OCI-LY1 (cell line): ENCODE measurements around the gene ADAMTS9.

Experiments used
- H2AFZ ChIP-seq: fragments of 200-600 bp; sonication (generic), shearing (Covaris generic); 2 replicates; pipeline ENCODE4 v1.6.0; 2014; ENCODE audit warnings: antibody characterized with exemption, mild to moderate bottlenecking, low read length
- H3F3A ChIP-seq: fragments of 200-600 bp; sonication (generic), shearing (Covaris generic); 2 replicates; pipeline ENCODE4 v1.6.0; 2014; ENCODE audit warnings: mild to moderate bottlenecking, antibody characterized with exemption, low read length, moderate library complexity; ENCODE audit not compliant: insufficient read depth
- H3K27ac ChIP-seq: fragments of 200-600 bp; sonication (generic); 2 replicates; pipeline ENCODE4 v1.5.1; 2014; ENCODE audit warnings: low read length, mixed run types, mild to moderate bottlenecking, low read depth; ENCODE audit not compliant: poor library complexity, severe bottlenecking
- H3K27me3 ChIP-seq: fragments of 200-600 bp; sonication (generic); 2 replicates; pipeline ENCODE4 v1.6.0; 2014; ENCODE audit warnings: antibody characterized with exemption, mild to moderate bottlenecking, low read length, moderate library complexity; ENCODE audit not compliant: insufficient read depth
- H3K36me3 ChIP-seq: fragments of 200-600 bp; sonication (generic); 2 replicates; pipeline ENCODE4 v1.6.1; 2014; ENCODE audit warnings: mild to moderate bottlenecking, antibody characterized with exemption, low read length, moderate library complexity, mixed read lengths; ENCODE audit not compliant: insufficient read depth
- H3K4me1 ChIP-seq: fragments of 200-600 bp; sonication (generic); 2 replicates; pipeline ENCODE4 v1.5.1; 2014; ENCODE audit warnings: mild to moderate bottlenecking, low read length, moderate library complexity; ENCODE audit not compliant: insufficient read depth, severe bottlenecking
- H3K4me2 ChIP-seq: fragments of 200-600 bp; sonication (generic), shearing (Covaris generic); 2 replicates; pipeline ENCODE4 v1.6.1; 2014; ENCODE audit warnings: low read length
- H3K4me3 ChIP-seq: fragments of 200-600 bp; sonication (generic); 2 replicates; pipeline ENCODE4 v1.5.1; 2014; ENCODE audit warnings: low read length, low read depth, mild to moderate bottlenecking, mixed read lengths; ENCODE audit not compliant: poor library complexity, severe bottlenecking
- H3K79me2 ChIP-seq: fragments of 200-600 bp; shearing (Covaris generic); 2 replicates; pipeline ENCODE4 v1.6.1; 2016; ENCODE audit warnings: mixed run types, low read length, mixed read lengths; ENCODE audit not compliant: insufficient read depth
- H3K9ac ChIP-seq: fragments of 200-600 bp; sonication (generic), shearing (Covaris generic); 2 replicates; pipeline ENCODE4 v1.6.1; 2014; ENCODE audit warnings: mild to moderate bottlenecking, low read length, mixed read lengths
- H3K9me2 ChIP-seq: fragments of 200-600 bp; sonication (generic), shearing (Covaris generic); 2 replicates; pipeline ENCODE4 v1.6.1; 2014; ENCODE audit warnings: low read depth, mild to moderate bottlenecking, low read length, mixed read lengths
- H3K9me3 ChIP-seq: fragments of 200-600 bp; shearing (Covaris generic); 2 replicates; pipeline ENCODE4 v1.6.1; 2014; ENCODE audit warnings: low read length, mixed read lengths
- H4K20me1 ChIP-seq: fragments of 200-600 bp; sonication (generic), shearing (Covaris generic); 2 replicates; pipeline ENCODE4 v1.6.0; 2016; ENCODE audit warnings: mild to moderate bottlenecking, low read length; ENCODE audit not compliant: insufficient read depth
- CTCF ChIP-seq: fragments of 200-600 bp; sonication (generic), shearing (Covaris generic); IDR thresholded peaks from 2 replicates; pipeline ENCODE4 v1.5.1; 2017; ENCODE audit warnings: mild to moderate bottlenecking, antibody characterized with exemption, low read length, moderate library complexity, mixed read lengths
- EZH2 ChIP-seq: fragments of 200-600 bp; sonication (generic), shearing (Covaris generic); IDR thresholded peaks from 2 replicates; pipeline ENCODE4 v1.8.0; 2017; ENCODE audit warnings: borderline replicate concordance, mixed run types, mild to moderate bottlenecking, antibody characterized with exemption, low read length, moderate library complexity, mixed read lengths

ADAMTS9 gene

DNA sequence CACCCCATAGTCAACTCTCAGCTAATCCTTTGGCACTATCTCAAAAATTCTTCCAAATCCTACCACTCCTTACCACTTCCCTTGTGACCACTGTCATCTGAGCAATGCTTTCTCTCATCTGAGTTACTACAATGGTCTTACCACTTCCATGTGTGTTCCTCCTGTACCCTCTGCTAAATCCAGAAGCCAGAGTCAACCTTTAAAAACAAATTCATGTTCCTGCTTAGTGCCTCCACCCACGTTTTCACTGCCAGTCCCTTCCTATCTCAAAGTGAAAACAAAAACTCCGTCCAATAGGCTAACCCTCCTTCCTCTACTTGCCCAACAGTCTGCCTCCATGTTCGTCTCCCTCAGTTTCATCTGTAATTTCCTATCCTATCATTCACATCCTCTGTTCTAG is 109.0 kb downstream of the ADAMTS9 start:
- no peak for TF ChIP-seq EZH2
- no peak for TF ChIP-seq CTCF
- Histone ChIP-seq H3K36me3 (no peaks in the 10 kb centered on the region), H3K9me2 (no peaks in the 10 kb centered on the region), H2AFZ (no peak overlapping the region), H3K79me2 (no peaks in the 10 kb centered on the region), H3K27ac (no peak overlapping the region), H3K9me3 (no peaks in the 10 kb centered on the region), H3K4me2 (no peak overlapping the region), H3K9ac (no peak overlapping the region), H3F3A (no peaks in the 10 kb centered on the region), H4K20me1 (no peaks in the 10 kb centered on the region), H3K4me1 (no peaks in the 10 kb centered on the region), H3K27me3 (no peaks in the 10 kb centered on the region), H3K4me3 (no peak overlapping the region)

GRCh38 chr3:64578062-64578770 is 109.6 kb downstream of the ADAMTS9 start:
- Histone ChIP-seq H2AFZ (no peak overlapping the region), H3K36me3 (no peaks in the 10 kb centered on the region), H3K4me1 (no peaks in the 10 kb centered on the region), H3K27ac (no peak overlapping the region), H3K4me2 (no peak overlapping the region), H3K9ac (no peak overlapping the region), H3K4me3 (no peak overlapping the region), H3K9me3 (no peaks in the 10 kb centered on the region), H4K20me1 (no peaks in the 10 kb centered on the region), H3K27me3 (no peaks in the 10 kb centered on the region), H3K79me2 (no peaks in the 10 kb centered on the region), H3K9me2 (no peaks in the 10 kb centered on the region), H3F3A (no peaks in the 10 kb centered on the region)
- TF ChIP-seq EZH2 (no peak), CTCF (no peak)

- Histone ChIP-seq H3K79me2 (no peaks in the 10 kb centered on the region), H3K36me3 (no peaks in the 10 kb centered on the region), H3K9me3 (no peaks in the 10 kb centered on the region), H4K20me1 (no peaks in the 10 kb centered on the region), H3K4me1 (no peaks in the 10 kb centered on the region), H2AFZ (no peak overlapping the region), H3K27ac (no peak overlapping the region), H3K9me2 (no peaks in the 10 kb centered on the region), H3K27me3 (no peaks in the 10 kb centered on the region), H3F3A (no peaks in the 10 kb centered on the region), H3K4me3 (no peak overlapping the region), H3K9ac (no peak overlapping the region), H3K4me2 (no peak overlapping the region)
- TF ChIP-seq CTCF (no peak), EZH2 (no peak)
These were observed 111.5 kb downstream of the ADAMTS9 start for GRCh38 chr3:64576211-64576775.
